EH (cell line): ENCODE data around the gene GPAM.
"Not testable (repeated sequence)": the region's sequence is repeated elsewhere in the genome, so short reads cannot be mapped to it uniquely, and the experiment has no call there.

Experiments used
- DNase-seq: peaks from one replicate; pipeline ENCODE4 v3.0.0-alpha.2; 2015; ENCODE audit warnings: low read depth

GPAM gene

GRCh38 chr10:112216151-112216550, 32.6 kb upstream of the GPAM start:
- no peak for DNase-seq

GRCh38 chr10:112215342-112215774, 31.8 kb upstream of the GPAM start:
- DNase-seq, result peak; percentile 20

- DNase-seq, result no peak
Observed at GRCh38 chr10:112214298-112214926, 30.8 kb upstream of the GPAM start.

GRCh38 chr10:112213836-112214235, 30.3 kb upstream of the GPAM start:
- DNase-seq, result peak; percentile 33

- DNase-seq, result no peak
Observed at GRCh38 chr10:112213098-112213823, 29.7 kb upstream of the GPAM start.

GRCh38 chr10:112210666-112211065, 27.1 kb upstream of the GPAM start:
- DNase-seq, result no peak

GRCh38 chr10:112209684-112210131, 26.1 kb upstream of the GPAM start:
- DNase-seq, result peak; percentile 84

- peak; percentile 67 for DNase-seq
Observed at GRCh38 chr10:112208997-112209396, 25.4 kb upstream of the GPAM start.

- DNase-seq, result peak; percentile 73
Observed at GRCh38 chr10:112208292-112208691, 24.7 kb upstream of the GPAM start.

- peak; percentile 15 for DNase-seq
Observed at GRCh38 chr10:112203328-112204076, 19.9 kb upstream of the GPAM start.

- DNase-seq, result peak; percentile 60
Observed at GRCh38 chr10:112202561-112203241, 19.1 kb upstream of the GPAM start.

- DNase-seq, result no peak
Observed at GRCh38 chr10:112202076-112202475, 18.5 kb upstream of the GPAM start.

GRCh38 chr10:112201334-112201733, 17.8 kb upstream of the GPAM start:
- peak; percentile 28 for DNase-seq

GRCh38 chr10:112200259-112200658, 16.7 kb upstream of the GPAM start:
- DNase-seq, result not testable (repeated sequence)

GRCh38 chr10:112197662-112198061, 14.1 kb upstream of the GPAM start:
- DNase-seq, result not testable (repeated sequence)

- no peak for DNase-seq
Observed at GRCh38 chr10:112195224-112195623, 11.7 kb upstream of the GPAM start.

GRCh38 chr10:112191791-112192190, 8.2 kb upstream of the GPAM start:
- DNase-seq, result no peak

GRCh38 chr10:112191041-112191590, 7.6 kb upstream of the GPAM start:
- DNase-seq, result no peak

GRCh38 chr10:112189465-112189864, 5.9 kb upstream of the GPAM start:
- no peak for DNase-seq

- no peak for DNase-seq
Observed at GRCh38 chr10:112187527-112187926, 4.0 kb upstream of the GPAM start.

GRCh38 chr10:112185959-112186358, 2.4 kb upstream of the GPAM start:
- no peak for DNase-seq

- DNase-seq, result no peak
Observed at GRCh38 chr10:112184379-112184778, 814 bp upstream of the GPAM start.
